GM23248 (cell line): ENCODE results near the gene PRSS57. TPM values are rescaled to one million over a fixed set of nuclear protein-coding genes. Genes with fewer than 3 reads are reported as not detected.
A peak's percentile ranks its signal among the peaks of the same experiment; 100 is the strongest.

Experiments used
- DNase-seq: peaks from one replicate; pipeline ENCODE4 v3.0.0-alpha.2; 2015
- H2AFZ ChIP-seq: fragments of 200-600 bp; sonication (generic); 2 replicates; pipeline ENCODE4 v1.6.1; 2016; ENCODE audit warnings: antibody characterized with exemption
- H3F3A ChIP-seq: fragments of 200-600 bp; sonication (generic); 2 replicates; pipeline ENCODE4 v1.6.1; 2016; ENCODE audit warnings: mild to moderate bottlenecking, antibody characterized with exemption, mixed run types; ENCODE audit not compliant: insufficient read depth
- H3K27ac ChIP-seq: fragments of 200-600 bp; sonication (generic); 2 replicates; pipeline ENCODE4 v1.5.1; 2016; ENCODE audit warnings: mild to moderate bottlenecking
- H3K27me3 ChIP-seq: fragments of 200-600 bp; sonication (generic); replicated peaks from 2 replicates; pipeline ENCODE4 v1.6.1; 2016; ENCODE audit warnings: mild to moderate bottlenecking; ENCODE audit not compliant: insufficient read depth
- H3K36me3 ChIP-seq: fragments of 200-600 bp; sonication (generic); 2 replicates; pipeline ENCODE4 v1.6.1; 2016; ENCODE audit warnings: low read depth, mild to moderate bottlenecking
- H3K4me1 ChIP-seq: fragments of 200-600 bp; sonication (generic); 2 replicates; pipeline ENCODE4 v1.6.1; 2016; ENCODE audit warnings: mild to moderate bottlenecking; ENCODE audit not compliant: insufficient read depth
- H3K4me2 ChIP-seq: fragments of 200-600 bp; sonication (generic); one replicate; pipeline ENCODE4 v1.6.1; 2016; ENCODE audit warnings: mild to moderate bottlenecking; ENCODE audit not compliant: unreplicated experiment
- H3K4me3 ChIP-seq: fragments of 200-600 bp; sonication (generic); 2 replicates; pipeline ENCODE4 v1.5.1; 2016; ENCODE audit warnings: mild to moderate bottlenecking
- H3K79me2 ChIP-seq: fragments of 200-600 bp; sonication (generic); 2 replicates; pipeline ENCODE4 v1.6.1; 2016; ENCODE audit warnings: mild to moderate bottlenecking; ENCODE audit not compliant: insufficient read depth
- H3K9ac ChIP-seq: fragments of 200-600 bp; sonication (generic); 2 replicates; pipeline ENCODE4 v1.6.1; 2016; ENCODE audit warnings: mild to moderate bottlenecking
- H3K9me2 ChIP-seq: fragments of 200-600 bp; sonication (generic); 2 replicates; pipeline ENCODE4 v1.6.1; 2016; ENCODE audit warnings: mixed run types, mild to moderate bottlenecking, moderate library complexity; ENCODE audit not compliant: insufficient read depth
- H3K9me3 ChIP-seq: fragments of 200-600 bp; sonication (generic); one replicate; pipeline ENCODE4 v1.6.1; 2017; ENCODE audit warnings: low read depth
- H4K20me1 ChIP-seq: fragments of 200-600 bp; sonication (generic); 2 replicates; pipeline ENCODE4 v1.6.0; 2016; ENCODE audit not compliant: insufficient read depth
- EZH2 ChIP-seq: fragments of 200-600 bp; sonication (generic); IDR thresholded peaks from 2 replicates; pipeline ENCODE4 v1.6.1; 2018; ENCODE audit warnings: antibody characterized with exemption, mild to moderate bottlenecking; ENCODE audit not compliant: insufficient read depth, poor library complexity, severe bottlenecking
- EZH2phosphoT487 ChIP-seq: fragments of 200-600 bp; sonication (generic); IDR thresholded peaks from 2 replicates; pipeline ENCODE4 v1.6.1; 2018; ENCODE audit warnings: antibody characterized with exemption, moderate library complexity, mild to moderate bottlenecking, low read depth; ENCODE audit not compliant: insufficient read depth
- WGBS, 2 experiments: methylation state at CpG; one replicate each; pipeline ENCODE4 v1.1.6; 2015 to 2017; ENCODE audit warnings: low lambda C conversion rate in 2 of 2, low coverage in 1 of 2; ENCODE audit errors: missing lambda C conversion rate in 2 of 2; 5-methylcytosine and 5-hydroxymethylcytosine counted together
- in situ Hi-C: fragments of 300-500 bp; cut with MboI; formaldehyde crosslinking; loops from 2 replicates; pipeline ENCODE4 v1.15.0; 2020
- polyA plus RNA-seq: library from polyadenylated mRNA; unstranded; fragments of >200 nt; fragmentation: Nextera tagmentation; extraction: Ambion mirVana; gene quantifications from 2 replicates; pipeline ENCODE4 v1.2.1, GENCODE V29; 2016
- total RNA-seq: library from RNA; depleted of rRNA; stranded (reverse); fragments of >200 nt; shearing (Covaris generic); gene quantifications from 2 replicates; pipeline ENCODE4 v1.2.3, GENCODE V29; 2014

The PRSS57 gene
- total and polyA plus RNA-seq, 2 experiments from 2014 or later = not detected

DNA sequence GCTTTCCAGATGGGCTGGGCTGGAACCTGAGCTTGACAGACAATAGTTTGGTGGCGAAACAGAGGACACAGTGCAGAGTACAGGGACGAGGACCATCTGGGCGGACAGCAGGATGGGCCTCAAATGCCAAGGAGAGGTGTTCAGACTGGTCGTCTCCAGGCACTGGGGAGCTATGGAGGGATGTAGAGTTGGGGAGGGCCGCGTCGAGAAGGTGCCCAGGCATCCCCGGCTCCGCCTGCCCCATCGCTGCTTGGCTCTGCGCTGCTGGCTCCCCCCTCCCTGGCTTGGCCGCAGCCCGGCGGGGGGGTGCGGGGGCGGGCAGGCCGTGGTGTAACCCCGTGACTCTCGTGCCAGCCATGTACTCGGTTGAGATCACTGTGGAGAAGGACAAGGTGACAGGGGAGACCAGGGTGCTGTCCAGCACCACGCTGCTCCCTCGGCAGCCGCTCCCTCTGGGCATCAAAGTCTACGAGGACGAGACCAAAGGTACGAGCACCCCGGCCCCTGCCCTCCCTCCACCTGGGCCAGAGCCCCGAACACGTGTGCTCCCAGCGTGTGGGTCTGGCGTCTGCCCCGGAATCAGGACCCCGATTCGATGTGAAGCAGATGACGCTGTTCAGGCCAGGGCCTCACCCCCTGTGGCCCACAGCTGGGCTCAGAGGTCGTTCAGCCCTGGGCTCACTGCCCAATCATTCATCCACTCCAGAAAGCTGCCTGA, 44.9 kb upstream of the PRSS57 start:
- no peaks in the 10 kb centered on the region for H3K27me3 ChIP-seq
- no peaks in the 10 kb centered on the region for H3K4me1 ChIP-seq
- H3F3A ChIP-seq = no peaks in the 10 kb centered on the region
- H2AFZ ChIP-seq = no peak overlapping the region
- H3K9me2 ChIP-seq = no peaks in the 10 kb centered on the region
- no peaks in the 10 kb centered on the region for H3K79me2 ChIP-seq
- WGBS, 2 experiments = 82 to 84% methylated on average over 12 to 36 of the region's 36 CpGs
- no peaks in the 10 kb centered on the region for H4K20me1 ChIP-seq
- H3K27ac ChIP-seq = no peak overlapping the region
- no peak for TF ChIP-seq EZH2phosphoT487
- no peak for TF ChIP-seq EZH2
- no peak overlapping the region for H3K4me2 ChIP-seq
- H3K4me3 ChIP-seq = no peak overlapping the region
- in situ Hi-C loops = no loop called here
- H3K36me3 ChIP-seq = no peaks in the 10 kb centered on the region
- no peaks in the 10 kb centered on the region for H3K9me3 ChIP-seq
- no peak for DNase-seq
- H3K9ac ChIP-seq = no peak overlapping the region

DNA sequence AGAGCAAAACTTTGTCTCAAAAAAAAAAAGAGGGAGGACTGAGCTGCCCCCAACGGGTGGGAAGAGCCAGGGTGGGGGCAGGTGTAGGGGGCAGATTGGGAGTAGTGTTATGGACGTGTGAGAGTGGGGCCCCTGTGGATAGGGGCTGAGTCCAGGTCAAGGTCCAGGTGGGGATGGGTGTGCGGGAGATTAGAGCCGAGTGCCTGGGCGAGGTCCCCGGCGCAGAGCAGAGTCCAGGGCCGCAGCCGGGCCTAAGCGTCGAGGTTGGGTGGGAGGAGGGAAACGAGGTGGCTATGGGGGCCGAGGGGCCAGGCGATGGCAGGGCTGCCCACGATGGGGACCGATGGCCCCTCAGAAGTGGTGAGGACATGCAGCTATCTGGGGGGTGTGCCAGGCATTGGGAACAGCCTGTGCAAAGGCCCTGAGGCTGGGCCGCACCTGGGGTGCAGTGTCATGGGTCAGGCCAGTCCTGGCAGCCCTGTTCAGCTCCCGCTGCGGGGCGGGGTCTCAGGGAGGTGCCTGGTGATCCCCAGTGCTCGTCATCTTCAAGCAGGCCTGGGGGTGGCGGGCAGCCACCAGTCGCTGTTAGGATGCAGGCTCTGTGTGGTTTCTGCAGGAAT, 43.4 kb upstream of the PRSS57 start:
- no peaks in the 10 kb centered on the region for H3F3A ChIP-seq
- H4K20me1 ChIP-seq = no peaks in the 10 kb centered on the region
- no peaks in the 10 kb centered on the region for H3K79me2 ChIP-seq
- no peak for DNase-seq
- H3K4me2 ChIP-seq = no peak overlapping the region
- H3K36me3 ChIP-seq = no peaks in the 10 kb centered on the region
- H3K9me3 ChIP-seq = no peaks in the 10 kb centered on the region
- 80% methylated on average over 20 to 23 of the region's 23 CpGs for WGBS, 2 experiments
- H2AFZ ChIP-seq = no peak overlapping the region
- in situ Hi-C loops = no loop called here
- H3K4me1 ChIP-seq = no peaks in the 10 kb centered on the region
- no peaks in the 10 kb centered on the region for H3K27me3 ChIP-seq
- TF ChIP-seq EZH2 = no peak
- TF ChIP-seq EZH2phosphoT487 = no peak
- H3K4me3 ChIP-seq = no peak overlapping the region
- H3K9me2 ChIP-seq = no peaks in the 10 kb centered on the region
- H3K27ac ChIP-seq = no peak overlapping the region
- H3K9ac ChIP-seq = no peak overlapping the region

DNA sequence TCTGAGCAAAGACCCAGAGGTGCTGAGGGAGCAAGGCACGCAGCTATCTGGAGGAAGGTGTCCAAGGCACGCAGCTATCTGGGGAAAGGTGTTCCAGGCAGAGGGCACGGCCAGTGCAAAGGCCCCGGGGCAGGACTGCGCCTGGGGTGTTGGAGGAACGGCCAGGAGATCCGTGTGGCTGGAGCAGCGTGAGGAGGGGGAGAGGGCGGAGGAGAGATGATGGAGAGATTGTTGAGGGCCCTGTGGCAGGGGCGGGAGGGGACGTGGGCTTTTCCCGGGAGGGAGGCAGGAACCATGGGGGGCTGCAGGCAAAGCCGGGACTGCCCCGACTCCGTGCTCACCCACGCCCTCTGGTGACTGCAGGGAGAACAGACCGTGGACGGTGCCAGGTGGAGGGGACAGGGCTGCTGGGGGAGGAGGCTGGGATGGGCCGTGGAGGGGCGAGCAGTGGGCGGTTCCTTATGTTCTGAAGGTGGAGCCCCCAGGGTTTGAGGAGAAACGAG, 42.4 kb upstream of the PRSS57 start:
- Histone ChIP-seq H3K79me2 (no peaks in the 10 kb centered on the region), H3K9ac (no peak overlapping the region), H3K4me2 (no peak overlapping the region), H4K20me1 (no peaks in the 10 kb centered on the region), H2AFZ (no peak overlapping the region), H3K4me1 (no peaks in the 10 kb centered on the region), H3K27ac (no peak overlapping the region), H3K9me2 (no peaks in the 10 kb centered on the region), H3F3A (no peaks in the 10 kb centered on the region), H3K4me3 (no peak overlapping the region), H3K9me3 (no peaks in the 10 kb centered on the region), H3K36me3 (no peaks in the 10 kb centered on the region), H3K27me3 (no peaks in the 10 kb centered on the region)
- TF ChIP-seq EZH2phosphoT487 (no peak), EZH2 (no peak)
- 37 to 70% methylated on average over 8 to 22 of the region's 22 CpGs for WGBS, 2 experiments
- DNase-seq = peak; percentile 60
- in situ Hi-C loops = no loop called here

DNA sequence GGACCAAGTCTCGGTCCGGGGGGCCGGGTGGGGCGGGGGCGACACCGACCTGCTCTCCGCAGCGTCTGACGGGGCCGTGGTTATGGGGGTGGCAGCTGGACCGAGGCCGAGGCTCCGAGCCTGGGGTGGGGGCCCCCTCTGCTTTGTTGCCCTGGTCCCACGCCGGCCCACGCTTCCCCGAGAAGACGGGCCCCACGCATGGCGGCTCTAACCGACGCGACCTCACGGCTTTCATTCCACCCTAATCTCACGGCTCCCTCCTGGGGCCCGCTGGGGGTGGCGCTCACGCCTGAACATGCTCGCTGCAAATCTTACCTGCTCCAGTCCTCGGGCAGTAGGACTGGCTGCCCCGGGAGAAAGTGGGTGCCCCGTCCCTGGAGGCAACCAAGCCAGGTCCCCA, 40.9 kb upstream of the PRSS57 start:
- Histone ChIP-seq H3F3A (no peaks in the 10 kb centered on the region), H3K4me3 (no peak overlapping the region), H3K4me2 (no peak overlapping the region), H3K36me3 (no peaks in the 10 kb centered on the region), H4K20me1 (no peaks in the 10 kb centered on the region), H2AFZ (no peak overlapping the region), H3K27me3 (no peaks in the 10 kb centered on the region), H3K9me2 (no peaks in the 10 kb centered on the region), H3K9me3 (no peaks in the 10 kb centered on the region), H3K4me1 (no peaks in the 10 kb centered on the region), H3K79me2 (no peaks in the 10 kb centered on the region), H3K9ac (no peak overlapping the region), H3K27ac (no peak overlapping the region)
- 88 to 90% methylated on average over 20 to 32 of the region's 32 CpGs for WGBS, 2 experiments
- TF ChIP-seq EZH2phosphoT487 (no peak), EZH2 (no peak)
- in situ Hi-C loops = no loop called here
- DNase-seq = no peak
